GM10248 (cell line): Measurements from ENCODE around the gene CAPN15.

Experiments used
- CTCF ChIA-PET: fragments of 300-600 bp; sonication (Branson Sonifier 250); formaldehyde crosslinking; extraction: SDS; loops from one replicate; lab custom pipeline; 2021; ENCODE audit warnings: antibody characterized with exemption; lab: Yijun Ruan, JAX
- POLR2A ChIA-PET: fragments of 350-650 bp; sonication (Branson Sonifier 250); formaldehyde crosslinking; extraction: SDS; loops from one replicate; lab custom pipeline; 2020; ENCODE audit warnings: antibody characterized with exemption; lab: Yijun Ruan, JAX
- DNase-seq: peaks from one replicate; pipeline ENCODE4 v3.0.0; 2012; ENCODE audit errors: extremely low spot score
- CTCF ChIP-seq: IDR thresholded peaks from 2 replicates; pipeline ENCODE4 v1.5.1; 2012; ENCODE audit warnings: mild to moderate bottlenecking, low read depth; ENCODE audit errors: extremely low read depth, missing control alignments, control extremely low read depth

Gene CAPN15

GRCh38 chr16:583470-583814 is 55.9 kb downstream of the CAPN15 start:
- ChIA-PET CTCF (interaction anchor here (1.6 kb wide), 1 partner anchor 10 kb away, joined by 4 read pairs; no protein-coding TSS in a partner anchor), POLR2A (no interaction called here)
- DNase-seq, result no peak
- TF ChIP-seq CTCF, result no peak

- DNase-seq, result no peak
- no peak for TF ChIP-seq CTCF
- ChIA-PET POLR2A (interaction anchor here (0.6 kb wide), 2 partner anchors 18 to 476 kb away, joined by 3 to 4 read pairs; no protein-coding TSS in a partner anchor), CTCF (interaction anchor here (1.6 kb wide), 1 partner anchor 10 kb away, joined by 4 read pairs; no protein-coding TSS in a partner anchor)
Observed at GRCh38 chr16:583815-584591, 56.5 kb downstream of the CAPN15 start.

GRCh38 chr16:585351-585750 is 57.8 kb downstream of the CAPN15 start:
- CTCF ChIA-PET, result interaction anchor here (0.8 to 1.2 kb wide), 2 partner anchors 11 to 56 kb away, joined by 3 to 4 read pairs; no protein-coding TSS in a partner anchor
- POLR2A ChIA-PET, result no interaction called here
- TF ChIP-seq CTCF, result no peak
- DNase-seq, result no peak

GRCh38 chr16:586047-586644 is 58.6 kb downstream of the CAPN15 start:
- TF ChIP-seq CTCF, result no peak
- no peak for DNase-seq
- CTCF ChIA-PET, result interaction anchor here (2.5 kb wide), 1 partner anchor 11 kb away, joined by 6 read pairs; no protein-coding TSS in a partner anchor
- POLR2A ChIA-PET, result no interaction called here

GRCh38 chr16:586645-587590 is 59.4 kb downstream of the CAPN15 start:
- CTCF ChIA-PET, result interaction anchor here (2.5 kb wide), 1 partner anchor 12 kb away, joined by 6 read pairs; no protein-coding TSS in a partner anchor
- no peak for DNase-seq
- POLR2A ChIA-PET, result no interaction called here
- no peak for TF ChIP-seq CTCF

- no peak for TF ChIP-seq CTCF
- ChIA-PET POLR2A (no interaction called here), CTCF (interaction anchor here (1.2 to 2.5 kb wide), 2 partner anchors 14 to 17 kb away, joined by 3 to 6 read pairs; no protein-coding TSS in a partner anchor)
- DNase-seq, result no peak
Observed at GRCh38 chr16:588639-588888, 61.1 kb downstream of the CAPN15 start.
